Panc1 (cell line): ENCODE measurements around the gene RHEX. TPM values are rescaled to one million over a fixed set of nuclear protein-coding genes. Genes with fewer than 3 reads are reported as not detected.

Experiments used
- ATAC-seq: fragments of 200-7000 bp; cut with Tn5 transposase; 2 replicates; pipeline ENCODE4 v1.9.1; 2020; ENCODE audit warnings: mild to moderate bottlenecking, moderate library complexity
- BruUV-seq: library from RNA; stranded (reverse); fragments of 400-500 nt; replicated peaks from 2 replicates; lab custom pipeline; 2021; lab: Mats Ljungman, UMichigan
- CTCF ChIA-PET: fragments of 300-600 bp; sonication (Branson Sonifier 250); formaldehyde crosslinking; loops from one replicate; lab custom pipeline; 2022; ENCODE audit warnings: antibody characterized with exemption; lab: Charles Lee
- POLR2A ChIA-PET: fragments of 300-600 bp; sonication (Branson Sonifier 250); formaldehyde crosslinking; loops from one replicate; lab custom pipeline; 2022; ENCODE audit warnings: antibody characterized with exemption; lab: Charles Lee
- DNase-seq: peaks from one replicate; pipeline ENCODE4 v3.0.0-alpha.2; 2010; ENCODE audit warnings: low read depth, low spot score
- H3K27ac ChIP-seq: 2 replicates; pipeline ENCODE4 v1.5.1; 2011; ENCODE audit warnings: mild to moderate bottlenecking, low read length, inconsistent platforms
- H3K27me3 ChIP-seq: fragments of 200-500 bp; sonication (Bioruptor generic); 2 replicates; pipeline ENCODE4 v1.6.0; 2014; ENCODE audit warnings: low read length, inconsistent platforms; ENCODE audit not compliant: control insufficient read depth, insufficient read depth
- H3K36me3 ChIP-seq: fragments of 200-500 bp; sonication (Bioruptor generic); 2 replicates; pipeline ENCODE4 v1.5.1; 2014; ENCODE audit warnings: inconsistent platforms, mild to moderate bottlenecking, low read length, moderate library complexity; ENCODE audit not compliant: control insufficient read depth, insufficient read depth
- H3K4me1 ChIP-seq: 2 replicates; pipeline ENCODE4 v1.5.1; 2011; ENCODE audit warnings: inconsistent platforms, mild to moderate bottlenecking, low read length, moderate library complexity; ENCODE audit not compliant: control insufficient read depth, insufficient read depth
- H3K4me3 ChIP-seq, 2 experiments: 2 replicates each; pipeline ENCODE4 v1.5.1; 2011 to 2012; ENCODE audit warnings: low read depth in 2 of 2, low read length in 2 of 2, mild to moderate bottlenecking in 2 of 2, inconsistent platforms in 1 of 2, moderate library complexity in 1 of 2
- H3K9me3 ChIP-seq: fragments of 200-500 bp; sonication (Bioruptor generic); 2 replicates; pipeline ENCODE4 v1.5.1; 2014; ENCODE audit warnings: low read depth, mild to moderate bottlenecking, inconsistent platforms, low read length, moderate library complexity; ENCODE audit not compliant: control insufficient read depth, insufficient read depth
- CTCF ChIP-seq: fragments of 450-650 bp; IDR thresholded peaks from 2 replicates; pipeline ENCODE4 v1.5.1; 2017; ENCODE audit warnings: mild to moderate bottlenecking
- POLR2AphosphoS5 ChIP-seq: IDR thresholded peaks from 2 replicates; pipeline ENCODE4 v1.6.1; 2012; ENCODE audit warnings: mild to moderate bottlenecking, low read depth, low read length, moderate library complexity
- REST ChIP-seq, 2 experiments: IDR thresholded peaks; 2 replicates each; pipeline ENCODE4 v1.6.1; 2011 to 2012; ENCODE audit warnings: low read depth in 2 of 2, control low read depth in 1 of 2, low read length in 1 of 2, mild to moderate bottlenecking in 1 of 2, moderate library complexity in 1 of 2; ENCODE audit not compliant: insufficient read depth in 1 of 2
- SIN3A ChIP-seq: IDR thresholded peaks from 2 replicates; pipeline ENCODE4 v1.6.1; 2012; ENCODE audit warnings: low read depth, mild to moderate bottlenecking, low read length, moderate library complexity, borderline replicate concordance; ENCODE audit not compliant: insufficient read depth
- TCF7L2 ChIP-seq: IDR thresholded peaks from 2 replicates; pipeline ENCODE4 v1.6.1; 2011; ENCODE audit warnings: mild to moderate bottlenecking, low read depth, low read length, inconsistent platforms
- in situ Hi-C: cut with HindIII; loops from 2 replicates; pipeline ENCODE4 v1.10.0; 2016; ENCODE audit warnings: low sequenced_read_pairs, low pct_unique_long_range_greater_than_20kb
- intact Hi-C: fragments of 100-400 bp; cut with micrococcal nuclease; formaldehyde crosslinking; loops from one replicate; pipeline ENCODE4 v1.10.0; 2022; ENCODE audit not compliant: unreplicated experiment
- total RNA-seq: library from RNA; stranded (reverse); gene quantifications from one replicate; pipeline ENCODE4 v1.2.1, GENCODE V29; 2021; ENCODE audit not compliant: unreplicated experiment

Gene RHEX
- total RNA-seq, 1 experiment from 2014 or later, result not detected

GRCh38 chr1:206070627-206071304, 17.8 kb downstream of the RHEX start:
- Histone ChIP-seq H3K27me3 (no peaks in the 10 kb centered on the region; the same call in 1 of the 2 replicates), H3K4me1 (no peaks in the 10 kb centered on the region), H3K9me3 (no peaks in the 10 kb centered on the region), H3K27ac (no peak overlapping the region), H3K4me3 (no peak overlapping the region), H3K36me3 (no peaks in the 10 kb centered on the region)
- in situ Hi-C loops, result no loop called here
- intact Hi-C loops, result no loop called here
- no TSS peak for BruUV-seq
- TF ChIP-seq TCF7L2 (no peak), SIN3A (no peak), CTCF (no peak), POLR2AphosphoS5 (no peak), REST (IDR thresholded peaks at IDR 0.05; ENCODE audit: insufficient read depth in 1 of 2, low read depth in 2 of 2, low read length in 1 of 2) (no peak)
- ChIA-PET CTCF (no interaction called here), POLR2A (no interaction called here)
- no peak for DNase-seq
- no peak for ATAC-seq

- no peak for ATAC-seq
- ChIA-PET CTCF (no interaction called here), POLR2A (no interaction called here)
- Histone ChIP-seq H3K9me3 (no peaks in the 10 kb centered on the region), H3K4me1 (no peaks in the 10 kb centered on the region), H3K36me3 (no peaks in the 10 kb centered on the region), H3K4me3 (no peak overlapping the region), H3K27ac (no peak overlapping the region), H3K27me3 (no peaks in the 10 kb centered on the region)
- no peak for DNase-seq
- in situ Hi-C loops, result no loop called here
- TF ChIP-seq POLR2AphosphoS5 (no peak), SIN3A (no peak), CTCF (0 out of 2 replicates have a peak, but pooled peaks have one; percentile 10)
- BruUV-seq, result no TSS peak
- intact Hi-C loops, result no loop called here
These were observed 21.9 kb downstream of the RHEX start for GRCh38 chr1:206074839-206075238.
